HFF-Myc (cell line): ENCODE data around the gene NEK7.

Experiments used
- DNase-seq: peaks from one replicate; pipeline ENCODE4 v3.0.0-alpha.2; 2011; ENCODE audit warnings: low read depth; ENCODE audit errors: extremely low read depth
- H3K4me3 ChIP-seq: replicated peaks from 2 replicates; pipeline ENCODE4 v1.5.1; 2011; ENCODE audit warnings: low read depth, mild to moderate bottlenecking, control low read depth, low read length
- TF ChIP-seq, protein P1 (sequence below): IDR thresholded peaks from 2 replicates; pipeline ENCODE4 v1.5.1; 2012; ENCODE audit warnings: mild to moderate bottlenecking, low read depth, low read length, control low read depth; ENCODE audit errors: missing control alignments

NEK7 gene

DNA sequence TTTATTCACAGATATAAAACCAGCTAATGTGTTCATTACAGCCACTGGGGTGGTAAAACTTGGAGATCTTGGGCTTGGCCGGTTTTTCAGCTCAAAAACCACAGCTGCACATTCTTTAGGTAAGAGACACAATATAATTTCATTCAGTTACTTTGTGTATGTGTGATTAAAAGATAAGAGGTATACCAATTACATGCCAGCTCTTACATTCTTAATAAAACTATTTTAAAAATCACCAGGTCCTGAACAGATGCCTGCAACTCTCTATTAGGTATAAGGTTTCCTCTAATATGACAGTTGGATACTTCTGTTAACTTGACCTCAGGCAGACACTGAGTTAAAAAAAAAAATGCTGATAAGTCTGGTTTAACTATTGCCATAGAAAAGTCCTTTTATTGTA is 122.1 kb downstream of the NEK7 start:
- TF ChIP-seq, protein P1, sequence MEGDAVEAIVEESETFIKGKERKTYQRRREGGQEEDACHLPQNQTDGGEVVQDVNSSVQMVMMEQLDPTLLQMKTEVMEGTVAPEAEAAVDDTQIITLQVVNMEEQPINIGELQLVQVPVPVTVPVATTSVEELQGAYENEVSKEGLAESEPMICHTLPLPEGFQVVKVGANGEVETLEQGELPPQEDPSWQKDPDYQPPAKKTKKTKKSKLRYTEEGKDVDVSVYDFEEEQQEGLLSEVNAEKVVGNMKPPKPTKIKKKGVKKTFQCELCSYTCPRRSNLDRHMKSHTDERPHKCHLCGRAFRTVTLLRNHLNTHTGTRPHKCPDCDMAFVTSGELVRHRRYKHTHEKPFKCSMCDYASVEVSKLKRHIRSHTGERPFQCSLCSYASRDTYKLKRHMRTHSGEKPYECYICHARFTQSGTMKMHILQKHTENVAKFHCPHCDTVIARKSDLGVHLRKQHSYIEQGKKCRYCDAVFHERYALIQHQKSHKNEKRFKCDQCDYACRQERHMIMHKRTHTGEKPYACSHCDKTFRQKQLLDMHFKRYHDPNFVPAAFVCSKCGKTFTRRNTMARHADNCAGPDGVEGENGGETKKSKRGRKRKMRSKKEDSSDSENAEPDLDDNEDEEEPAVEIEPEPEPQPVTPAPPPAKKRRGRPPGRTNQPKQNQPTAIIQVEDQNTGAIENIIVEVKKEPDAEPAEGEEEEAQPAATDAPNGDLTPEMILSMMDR = no peak
- no peak for DNase-seq
- H3K4me3 ChIP-seq = no peak overlapping the region

DNA sequence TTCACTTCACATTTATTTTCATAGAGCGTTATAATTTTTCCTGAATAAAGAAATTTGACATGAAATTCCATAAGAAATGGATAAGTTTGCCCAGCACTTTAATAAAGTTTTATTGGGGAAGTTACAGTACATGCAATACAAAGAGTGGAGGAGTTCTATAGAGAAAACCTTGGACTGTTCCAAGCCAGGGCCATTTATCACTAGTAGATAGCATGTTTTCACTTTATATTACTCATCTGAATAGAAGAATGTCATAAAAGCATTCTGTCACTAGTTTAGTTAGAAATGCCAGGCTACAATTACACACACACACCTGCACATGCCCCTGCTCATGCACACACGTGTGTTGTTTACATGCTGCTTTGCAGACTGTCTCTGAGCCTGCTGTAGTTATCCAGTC is 123.3 kb downstream of the NEK7 start:
- no peak for DNase-seq
- H3K4me3 ChIP-seq = no peak overlapping the region
- TF ChIP-seq, protein P1 = no peak

DNA sequence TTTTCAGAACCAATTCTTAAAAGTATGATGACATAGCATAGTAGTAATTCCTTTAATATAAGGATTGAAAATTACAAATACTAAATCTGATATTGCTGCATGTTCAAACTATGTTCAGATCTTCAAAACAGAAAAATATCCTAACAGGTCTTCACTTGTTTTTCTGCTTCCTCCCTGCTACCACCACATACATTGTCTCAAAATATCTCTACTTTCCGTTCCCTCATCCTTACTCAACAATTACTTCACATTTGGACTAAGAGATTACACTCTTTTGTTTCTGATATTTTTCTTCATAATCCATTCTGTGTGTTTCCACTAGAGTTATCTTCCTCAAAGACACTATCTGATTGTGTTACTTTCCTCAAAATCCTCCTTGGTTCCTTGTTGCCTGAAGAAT is 125.1 kb downstream of the NEK7 start:
- no peak for DNase-seq
- TF ChIP-seq, protein P1 = no peak
- no peak overlapping the region for H3K4me3 ChIP-seq

DNA sequence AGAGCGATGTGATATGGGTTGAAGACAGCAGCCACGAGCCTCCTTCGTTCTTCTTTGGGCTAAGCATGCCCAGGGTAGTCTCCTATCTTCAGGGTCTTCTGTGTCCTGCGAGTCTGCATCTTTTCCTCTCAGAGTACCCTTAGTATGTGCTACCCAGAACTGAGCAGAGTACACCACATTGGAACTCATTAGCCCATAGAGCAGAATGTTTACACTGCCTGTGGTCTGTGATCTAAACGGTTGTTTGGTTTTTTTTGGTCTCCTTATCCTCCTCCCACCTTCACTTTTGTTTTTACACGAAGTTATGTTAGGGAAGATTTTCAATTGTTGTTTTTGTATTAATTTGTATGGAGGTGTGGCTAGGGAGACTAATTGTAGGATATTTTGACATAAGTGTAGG is 126.4 kb downstream of the NEK7 start:
- no peak for DNase-seq
- H3K4me3 ChIP-seq = no peak overlapping the region
- TF ChIP-seq, protein P1 = no peak

DNA sequence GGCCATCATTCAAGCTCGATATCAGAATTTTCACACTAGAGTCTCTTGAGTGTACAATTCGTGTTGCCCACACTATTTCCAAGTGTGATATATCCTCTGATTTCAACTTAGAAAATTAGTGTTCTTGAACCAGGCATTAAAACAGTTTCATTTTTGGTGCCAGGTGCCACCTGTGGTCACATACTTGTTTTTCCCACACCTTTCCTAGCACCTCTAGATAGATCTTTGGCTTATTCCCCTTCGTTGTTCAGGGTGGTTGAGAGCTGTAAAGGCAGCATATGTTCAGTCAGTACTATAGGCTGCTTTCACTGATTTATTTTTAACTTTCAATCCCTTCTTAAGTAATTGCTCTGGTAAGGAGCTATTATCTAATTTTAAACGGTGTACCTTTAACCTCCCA is 131.1 kb downstream of the NEK7 start:
- DNase-seq = no peak

DNA sequence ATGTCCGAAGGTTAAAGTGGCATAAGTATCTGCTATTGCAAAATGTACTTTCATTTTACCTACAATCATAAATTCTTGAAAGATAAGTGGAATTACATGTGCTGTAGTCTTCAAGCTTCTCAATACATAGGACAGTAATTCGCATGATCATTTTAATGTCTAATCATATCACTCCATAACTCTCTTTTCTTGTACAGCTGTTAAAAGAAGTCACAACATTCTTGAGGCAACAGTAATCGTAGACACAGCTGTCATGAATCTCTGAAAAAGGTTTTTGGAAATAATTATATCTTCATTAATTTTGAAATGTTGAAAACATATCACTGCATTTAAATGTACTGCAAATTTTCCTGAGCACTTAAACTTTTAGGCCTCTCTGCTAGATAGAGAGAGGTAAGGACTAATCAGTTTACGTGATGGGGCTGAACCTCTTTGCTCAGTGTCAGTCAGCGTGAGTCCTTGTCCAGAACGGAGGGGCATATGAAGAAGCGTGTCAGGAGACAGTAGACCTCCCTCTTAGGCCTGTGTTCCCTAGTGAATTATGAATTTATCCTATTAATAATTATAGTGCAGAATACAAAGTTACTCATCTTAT is 133.4 kb downstream of the NEK7 start:
- no peak overlapping the region for H3K4me3 ChIP-seq
- TF ChIP-seq, protein P1 = no peak
- DNase-seq = no peak

More for the DNA sequence above, 131.1 kb downstream of the NEK7 start:
- no peak overlapping the region for H3K4me3 ChIP-seq
- TF ChIP-seq, protein P1 = no peak

DNA sequence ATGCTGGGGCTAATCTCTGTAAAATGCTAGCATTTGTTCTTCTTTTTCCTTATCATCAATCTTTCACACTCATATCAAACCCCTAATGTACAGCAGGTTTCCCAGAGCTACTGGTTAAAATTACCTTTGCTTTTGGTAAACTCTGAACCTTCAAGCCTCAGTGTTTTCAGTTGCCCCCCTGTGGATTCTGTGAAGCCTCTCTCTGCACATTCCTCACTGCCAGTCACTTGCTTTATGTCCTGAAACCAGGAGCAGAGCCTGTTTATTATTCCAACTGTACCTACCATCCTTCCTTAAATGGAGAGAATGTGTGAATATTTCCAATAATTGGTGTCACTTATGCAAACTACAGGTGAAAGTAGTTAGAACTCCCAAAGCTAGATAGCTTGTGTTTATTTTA is 134.2 kb downstream of the NEK7 start:
- DNase-seq = no peak
- TF ChIP-seq, protein P1 = no peak
- H3K4me3 ChIP-seq = no peak overlapping the region
